Fibroblast of lung (primary cell): Measurements from ENCODE around the gene CCR5.
"Not testable (repeated sequence)": the region's sequence is repeated elsewhere in the genome, so short reads cannot be mapped to it uniquely, and the experiment has no call there.

Experiments
- EZH2 ChIP-seq: IDR thresholded peaks from 2 replicates; pipeline ENCODE4 v1.5.1; 2012; ENCODE audit warnings: low read length, control low read depth, mild to moderate bottlenecking; ENCODE audit errors: missing control alignments
- TF ChIP-seq, protein P1 (sequence below), 2 donors: IDR thresholded peaks in 1 of 2; conservative IDR thresholded peaks in 1 of 2; 1 replicate in 1 of 2; 2 replicates in 1 of 2; pipeline ENCODE4 v1.5.1; 2011 to 2012; ENCODE audit warnings: low read length in 2 of 2, control low read depth in 1 of 2, inconsistent platforms in 1 of 2, low read depth in 1 of 2, mild to moderate bottlenecking in 1 of 2

DNA sequence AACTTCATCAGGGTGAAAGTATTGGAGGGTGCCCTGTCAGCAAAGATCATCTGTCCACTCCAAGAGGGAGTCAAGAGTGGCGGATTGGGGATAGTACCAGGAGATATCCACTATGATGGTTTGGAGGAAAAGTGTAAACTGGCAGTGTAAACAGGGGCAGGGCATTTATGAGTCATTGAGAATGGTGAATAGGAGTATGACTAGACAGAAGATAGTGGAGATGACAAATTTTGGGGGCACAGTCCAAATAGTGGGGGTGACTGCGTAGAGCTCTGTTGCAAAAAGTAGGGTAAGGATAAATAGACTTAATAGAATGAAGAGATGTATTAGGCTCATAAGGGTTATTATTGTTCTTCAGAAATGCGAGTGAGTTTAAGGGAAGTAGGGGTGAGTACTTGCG lies 18.1 kb downstream of the CCR5 start:
- TF ChIP-seq, protein P1, sequence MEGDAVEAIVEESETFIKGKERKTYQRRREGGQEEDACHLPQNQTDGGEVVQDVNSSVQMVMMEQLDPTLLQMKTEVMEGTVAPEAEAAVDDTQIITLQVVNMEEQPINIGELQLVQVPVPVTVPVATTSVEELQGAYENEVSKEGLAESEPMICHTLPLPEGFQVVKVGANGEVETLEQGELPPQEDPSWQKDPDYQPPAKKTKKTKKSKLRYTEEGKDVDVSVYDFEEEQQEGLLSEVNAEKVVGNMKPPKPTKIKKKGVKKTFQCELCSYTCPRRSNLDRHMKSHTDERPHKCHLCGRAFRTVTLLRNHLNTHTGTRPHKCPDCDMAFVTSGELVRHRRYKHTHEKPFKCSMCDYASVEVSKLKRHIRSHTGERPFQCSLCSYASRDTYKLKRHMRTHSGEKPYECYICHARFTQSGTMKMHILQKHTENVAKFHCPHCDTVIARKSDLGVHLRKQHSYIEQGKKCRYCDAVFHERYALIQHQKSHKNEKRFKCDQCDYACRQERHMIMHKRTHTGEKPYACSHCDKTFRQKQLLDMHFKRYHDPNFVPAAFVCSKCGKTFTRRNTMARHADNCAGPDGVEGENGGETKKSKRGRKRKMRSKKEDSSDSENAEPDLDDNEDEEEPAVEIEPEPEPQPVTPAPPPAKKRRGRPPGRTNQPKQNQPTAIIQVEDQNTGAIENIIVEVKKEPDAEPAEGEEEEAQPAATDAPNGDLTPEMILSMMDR (conservative IDR thresholded peaks at IDR 0.05 in 1 of 2, IDR thresholded peaks at IDR 0.05 in 1 of 2; ENCODE audit: low read depth in 1 of 2, low read length in 2 of 2): not testable (repeated sequence)
- not testable (repeated sequence) for TF ChIP-seq EZH2
